IPS-15b (cell line): ENCODE data around the gene N4BP2L2.
A peak's percentile ranks its signal among the peaks of the same experiment; 100 is the strongest.
"Not testable (repeated sequence)": the region's sequence is repeated elsewhere in the genome, so short reads cannot be mapped to it uniquely, and the experiment has no call there.

Experiments
- H3K27me3 ChIP-seq: one replicate; pipeline ENCODE4 v1.6.1; 2013; ENCODE audit warnings: low read length; ENCODE audit not compliant: control insufficient read depth, insufficient read depth
- H3K36me3 ChIP-seq: one replicate; pipeline ENCODE4 v1.6.1; 2013; ENCODE audit warnings: low read length; ENCODE audit not compliant: control insufficient read depth, insufficient read depth
- H3K4me1 ChIP-seq: one replicate; pipeline ENCODE4 v1.6.1; 2013; ENCODE audit warnings: mild to moderate bottlenecking, low read length; ENCODE audit not compliant: control insufficient read depth, insufficient read depth
- H3K4me3 ChIP-seq: one replicate; pipeline ENCODE4 v1.5.1; 2013; ENCODE audit warnings: low read depth, low read length
- H3K9ac ChIP-seq: one replicate; pipeline ENCODE4 v1.6.1; 2013; ENCODE audit warnings: low read depth, mild to moderate bottlenecking, low read length
- H3K9me3 ChIP-seq: one replicate; pipeline ENCODE4 v1.6.1; 2013; ENCODE audit warnings: mild to moderate bottlenecking, low read length; ENCODE audit not compliant: control insufficient read depth, insufficient read depth

Gene N4BP2L2

DNA sequence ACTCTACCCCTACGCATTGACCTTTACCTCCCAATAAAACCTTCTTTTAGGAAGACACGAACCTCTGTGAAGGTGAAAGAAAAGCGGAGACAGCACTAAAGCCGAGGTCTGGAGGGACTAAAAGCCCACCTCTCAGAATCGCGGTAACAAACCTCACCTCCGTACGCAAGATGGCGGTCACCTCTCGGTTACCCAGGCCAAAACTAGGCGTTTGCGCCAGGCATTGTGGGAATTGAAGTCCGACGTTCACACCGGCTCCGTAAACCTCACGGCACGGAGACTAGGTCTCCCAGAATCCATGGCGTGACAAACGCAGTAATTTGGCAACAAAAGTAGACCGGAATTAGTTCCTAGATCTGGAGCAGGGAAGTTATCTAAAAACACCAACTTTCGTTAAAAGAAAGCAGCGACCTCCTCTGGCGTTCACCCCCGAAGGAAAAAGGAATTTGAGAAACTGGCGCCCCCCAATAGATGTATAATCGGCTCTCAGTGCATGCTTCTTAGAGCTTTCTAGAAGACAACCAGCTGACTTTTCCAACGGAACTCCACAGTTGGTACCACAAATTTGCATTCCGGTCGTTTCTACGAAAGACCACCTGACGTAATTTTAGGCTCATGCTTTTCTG, at the start of gene N4BP2L2:
TSS of gene N4BP2L2 (minus strand) at position 175 of the 626 bp plus-strand sequence. CDS start 1,768 bp downstream, outside the sequence.
- Histone ChIP-seq H3K27me3 (no peaks in the 10 kb centered on the region), H3K36me3 (peaks cover 5% of the 10 kb centered on the region), H3K4me3 (peak within 1 kb of the TSS; percentile 99), H3K9ac (peak within 1 kb of the TSS; percentile 95), H3K4me1 (peaks cover 3% of the 10 kb centered on the region), H3K9me3 (no peaks in the 10 kb centered on the region)

DNA sequence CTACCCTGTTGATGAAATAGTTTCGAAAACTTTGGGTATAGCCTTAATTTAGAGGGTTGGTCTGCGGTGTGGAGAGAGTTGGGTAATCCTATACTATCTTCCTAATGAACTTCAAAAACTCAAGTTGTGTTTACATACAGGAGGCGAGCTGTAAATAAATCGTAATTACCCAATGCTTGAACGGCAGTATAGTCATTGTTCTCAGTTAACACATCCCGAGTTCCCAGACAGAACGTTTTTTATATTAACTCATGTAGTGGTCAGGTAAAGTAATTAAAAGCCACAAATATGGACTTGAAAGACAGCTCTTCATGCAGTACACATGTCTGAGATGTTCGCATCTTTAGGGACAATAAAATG, 49.2 kb upstream of the N4BP2L2 start:
- Histone ChIP-seq H3K9me3 (no peaks in the 10 kb centered on the region), H3K27me3 (peaks cover 8% of the 10 kb centered on the region), H3K4me1 (peaks cover 7% of the 10 kb centered on the region), H3K9ac (peak overlapping the region; percentile 79), H3K36me3 (no peaks in the 10 kb centered on the region), H3K4me3 (peak overlapping the region; percentile 92)

DNA sequence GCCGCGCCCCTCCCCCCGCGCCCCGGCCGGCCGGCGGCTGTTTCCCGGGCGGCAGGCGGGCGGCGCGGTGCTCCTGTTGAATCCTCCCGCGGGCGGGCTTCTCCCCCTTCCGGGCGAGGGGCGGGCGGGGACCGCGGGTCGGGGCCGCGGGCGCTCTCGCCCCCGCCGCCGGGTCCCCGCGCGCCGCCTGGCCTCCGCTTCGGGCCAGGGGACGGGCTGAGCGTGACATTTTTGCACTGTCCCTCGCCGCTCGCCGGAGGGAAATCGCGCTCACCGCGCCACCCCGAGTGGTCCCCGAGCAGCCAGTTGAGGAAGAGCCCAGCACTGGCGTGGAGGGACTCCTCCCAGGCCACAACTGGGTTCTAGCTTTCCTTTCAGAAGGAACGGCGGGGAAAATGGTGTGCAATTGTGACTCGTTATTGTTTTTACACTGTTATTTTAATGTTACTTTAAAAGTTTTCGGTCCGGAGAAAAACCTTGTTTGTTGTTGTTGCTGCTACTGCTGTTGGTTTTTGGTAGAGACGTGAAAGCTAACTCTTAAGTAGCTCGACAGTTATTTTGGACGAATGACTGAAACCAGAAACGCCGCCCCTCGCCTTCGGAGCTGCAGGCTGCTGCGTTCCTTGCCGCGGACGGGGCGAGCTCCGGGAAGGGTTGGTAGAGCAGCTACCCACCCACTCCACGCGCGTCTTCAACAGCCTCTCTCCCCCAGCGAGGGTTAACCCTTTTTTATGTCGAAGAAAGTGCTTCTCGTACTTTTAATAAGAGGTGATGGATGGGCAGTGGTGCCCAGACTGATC, 48.6 kb upstream of the N4BP2L2 start:
- Histone ChIP-seq H3K4me3 (peak overlapping the region; percentile 92), H3K4me1 (peaks cover 7% of the 10 kb centered on the region), H3K9ac (peak overlapping the region; percentile 79), H3K36me3 (no peaks in the 10 kb centered on the region), H3K9me3 (no peaks in the 10 kb centered on the region), H3K27me3 (peaks cover 8% of the 10 kb centered on the region)

DNA sequence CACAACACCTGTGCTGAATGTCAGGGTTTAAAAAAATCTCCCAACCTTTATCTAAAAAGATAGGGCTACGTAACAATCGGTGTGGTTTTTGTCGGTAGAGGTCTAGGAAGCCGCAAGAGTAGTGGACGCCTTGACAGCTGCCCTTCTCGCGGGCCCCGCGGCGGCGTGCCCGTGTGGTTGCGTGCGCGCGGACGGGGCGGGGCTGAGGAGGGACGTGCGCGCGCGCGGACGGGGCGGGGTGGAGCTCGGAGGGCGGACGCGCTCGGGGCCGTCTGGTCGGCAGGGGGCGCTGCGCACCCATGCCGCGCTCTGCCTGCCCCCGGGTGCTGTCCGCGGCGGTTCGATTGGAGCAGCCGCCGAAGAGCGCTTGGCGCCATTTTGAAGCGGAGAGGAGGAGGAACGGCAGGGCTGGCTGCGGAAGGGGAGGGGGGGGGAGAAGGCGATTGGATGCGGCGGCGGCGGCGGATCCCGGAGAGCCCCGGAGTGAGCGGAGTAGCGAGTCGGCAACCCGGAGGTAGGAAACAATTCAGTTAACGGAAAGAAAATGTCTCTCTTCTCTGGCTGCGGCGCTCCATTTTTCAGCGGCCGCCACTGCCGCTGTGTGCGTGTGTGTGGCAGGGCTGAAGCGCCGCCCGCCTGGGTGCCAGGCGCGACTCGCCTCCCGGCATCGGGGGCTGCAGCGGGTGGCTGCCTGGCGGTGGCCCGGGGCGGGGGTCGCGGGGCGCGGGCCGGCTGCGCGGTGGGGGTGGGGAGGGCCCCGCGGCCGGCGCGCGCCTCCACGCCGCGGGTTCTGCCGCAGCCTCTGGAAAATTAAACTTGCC, 47.7 kb upstream of the N4BP2L2 start, which contains the start of gene PDS5B:
TSS of gene PDS5B (plus strand) at position 373 of the 821 bp plus-strand sequence. CDS start 62,321 bp downstream, outside the sequence.
- peak within 1 kb of the TSS; percentile 92 for H3K4me3 ChIP-seq
- no peaks in the 10 kb centered on the region for H3K9me3 ChIP-seq
- H3K9ac ChIP-seq: peak within 1 kb of the TSS; percentile 79
- H3K27me3 ChIP-seq: peaks cover 8% of the 10 kb centered on the region
- peaks cover 7% of the 10 kb centered on the region for H3K4me1 ChIP-seq
- H3K36me3 ChIP-seq: no peaks in the 10 kb centered on the region

DNA sequence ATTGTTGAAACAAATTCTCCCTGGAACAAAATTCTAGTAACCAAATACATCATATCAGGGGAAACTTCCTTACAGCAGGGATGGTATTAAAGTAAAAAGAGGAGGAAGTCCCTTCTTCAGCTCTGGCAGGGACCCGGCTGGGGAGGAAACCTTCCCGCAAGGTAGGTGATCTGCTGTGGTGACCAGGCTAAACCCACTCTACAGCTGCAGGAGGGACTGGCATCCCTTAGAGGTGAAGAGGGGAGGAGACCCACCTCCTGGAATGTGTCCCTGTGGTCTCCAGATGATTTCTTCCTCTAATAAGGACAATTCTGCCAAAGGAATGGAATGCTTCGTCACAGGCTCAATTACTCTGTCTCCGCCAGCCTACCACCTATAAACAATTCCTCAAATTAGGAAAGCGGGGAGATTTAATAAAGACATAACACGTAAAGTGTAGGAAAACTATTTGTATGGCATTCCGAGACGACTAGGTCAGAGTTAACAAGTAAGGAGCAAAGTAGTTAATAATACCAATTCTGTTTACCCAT, 47.0 kb upstream of the N4BP2L2 start:
- Histone ChIP-seq H3K36me3 (no peaks in the 10 kb centered on the region), H3K9ac (no peak overlapping the region), H3K27me3 (peaks cover 8% of the 10 kb centered on the region), H3K4me3 (peak overlapping the region; percentile 73), H3K4me1 (peaks cover 7% of the 10 kb centered on the region), H3K9me3 (no peaks in the 10 kb centered on the region)

DNA sequence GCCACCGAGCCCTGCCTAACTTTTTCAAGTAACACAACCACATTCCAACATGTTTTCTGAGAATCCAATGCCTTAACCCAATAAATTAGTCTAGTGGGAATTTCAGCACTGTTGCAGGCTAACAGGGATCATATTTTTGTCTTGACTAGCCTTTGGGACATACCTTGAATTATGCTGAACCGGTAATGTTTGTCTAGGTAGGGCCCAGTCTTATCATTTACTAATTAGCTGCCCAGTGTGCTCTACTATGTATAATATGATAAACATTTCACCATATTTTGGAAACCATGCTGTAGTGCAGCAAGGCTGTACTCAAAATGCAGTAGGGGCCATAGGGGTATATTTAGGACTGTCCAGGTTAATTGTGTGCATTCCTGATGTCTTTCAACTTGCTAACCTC, 44.4 kb upstream of the N4BP2L2 start:
- Histone ChIP-seq H3K27me3 (peaks cover 8% of the 10 kb centered on the region), H3K9me3 (no peaks in the 10 kb centered on the region), H3K9ac (no peak overlapping the region), H3K36me3 (no peaks in the 10 kb centered on the region), H3K4me1 (no peaks in the 10 kb centered on the region), H3K4me3 (no peak overlapping the region)

DNA sequence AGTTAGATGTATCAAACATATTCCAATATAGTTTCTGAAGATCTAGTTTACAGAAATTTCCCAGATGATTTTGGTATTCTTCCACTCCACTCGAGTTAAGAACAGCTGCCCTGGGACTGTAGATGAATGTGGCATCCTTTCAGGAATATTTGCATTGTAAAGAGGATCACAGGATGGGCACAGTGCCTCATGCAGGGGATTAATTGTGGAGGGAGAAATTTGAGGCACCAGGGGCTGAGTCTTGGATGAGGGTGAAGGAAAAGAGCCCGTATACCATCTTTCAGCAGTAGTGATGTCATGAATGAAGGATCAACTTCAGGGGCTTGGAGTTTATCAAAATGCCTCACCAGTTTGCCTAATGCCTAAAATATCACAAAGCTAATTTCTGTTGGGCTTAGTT, 43.7 kb upstream of the N4BP2L2 start:
- Histone ChIP-seq H3K9ac (no peak overlapping the region), H3K4me1 (no peaks in the 10 kb centered on the region), H3K36me3 (no peaks in the 10 kb centered on the region), H3K9me3 (no peaks in the 10 kb centered on the region), H3K4me3 (no peak overlapping the region), H3K27me3 (peaks cover 8% of the 10 kb centered on the region)

DNA sequence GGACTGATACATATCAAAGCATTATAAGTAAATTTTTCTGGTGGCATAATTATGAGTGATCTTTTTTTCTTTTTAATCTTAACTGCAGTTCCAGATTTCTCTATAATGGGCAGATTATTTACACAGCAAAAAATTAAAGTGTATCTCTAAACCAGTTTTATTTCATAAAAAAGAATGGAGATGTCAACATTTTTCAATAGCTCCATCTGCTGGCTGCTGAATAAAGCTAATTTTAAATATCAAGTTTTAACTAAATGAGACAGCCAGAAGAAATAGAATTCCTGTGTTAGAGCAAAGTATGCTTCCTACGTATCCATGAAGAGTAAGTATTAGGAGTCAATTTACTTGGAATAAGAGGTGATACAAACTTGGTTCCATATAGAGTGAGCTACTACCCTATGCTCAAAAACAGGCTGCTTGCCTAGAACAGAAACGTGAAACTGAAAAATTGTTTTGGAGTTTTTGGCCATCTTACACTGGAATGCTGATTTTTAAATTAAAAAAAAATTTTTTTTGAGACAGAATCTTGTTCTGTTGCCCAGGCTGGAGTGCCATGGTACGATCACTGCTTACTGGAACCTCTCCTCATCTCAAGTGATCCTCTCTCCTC, 42.7 kb upstream of the N4BP2L2 start:
- H3K36me3 ChIP-seq: no peaks in the 10 kb centered on the region
- H3K9me3 ChIP-seq: no peaks in the 10 kb centered on the region
- H3K4me1 ChIP-seq: no peaks in the 10 kb centered on the region
- H3K4me3 ChIP-seq: no peak overlapping the region
- H3K9ac ChIP-seq: no peak overlapping the region
- H3K27me3 ChIP-seq: peaks cover 8% of the 10 kb centered on the region

DNA sequence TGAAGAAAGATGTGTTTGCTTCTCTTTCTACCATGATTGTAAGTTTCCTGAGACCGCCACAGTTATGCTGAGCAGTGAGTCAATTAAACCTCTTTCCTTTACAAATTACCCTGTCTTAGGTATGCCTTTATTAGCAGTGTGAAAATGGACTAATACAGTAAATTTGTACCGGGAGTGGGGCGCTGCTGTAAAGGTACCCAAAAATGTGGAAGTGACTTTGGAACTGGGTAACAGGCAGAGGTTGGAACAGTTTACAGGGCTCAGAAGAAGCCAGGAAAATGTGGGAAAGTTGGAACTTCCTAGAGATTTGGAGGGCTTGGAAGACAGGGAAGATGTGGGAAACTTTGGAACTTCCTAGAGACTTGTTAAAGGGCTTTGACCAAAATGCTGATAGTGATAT, 38.4 kb upstream of the N4BP2L2 start:
- H3K9ac ChIP-seq: no peak overlapping the region
- H3K27me3 ChIP-seq: no peaks in the 10 kb centered on the region
- no peaks in the 10 kb centered on the region for H3K4me1 ChIP-seq
- H3K4me3 ChIP-seq: no peak overlapping the region
- H3K36me3 ChIP-seq: no peaks in the 10 kb centered on the region
- no peaks in the 10 kb centered on the region for H3K9me3 ChIP-seq

DNA sequence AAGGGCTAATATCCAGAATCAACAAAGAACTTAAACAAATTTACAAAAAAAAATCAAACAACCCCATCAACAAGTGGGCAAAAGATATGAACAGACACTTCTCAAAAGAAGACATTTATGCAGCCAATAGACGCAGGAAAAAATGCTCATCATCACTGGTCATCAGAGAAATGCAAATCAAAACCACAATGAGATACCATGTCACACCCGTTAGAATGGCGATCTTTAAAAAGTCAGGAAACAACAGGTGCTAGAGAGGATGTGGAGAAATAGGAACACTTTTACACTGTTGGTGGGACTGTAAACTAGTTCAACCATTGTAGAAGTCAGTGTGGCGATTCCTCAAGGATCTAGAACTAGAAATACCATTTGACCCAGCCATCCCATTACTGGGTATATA, 37.1 kb upstream of the N4BP2L2 start:
- not testable (repeated sequence) for H3K4me1 ChIP-seq, H3K4me3 ChIP-seq, H3K36me3 ChIP-seq, H3K9ac ChIP-seq, H3K9me3 ChIP-seq, H3K27me3 ChIP-seq

DNA sequence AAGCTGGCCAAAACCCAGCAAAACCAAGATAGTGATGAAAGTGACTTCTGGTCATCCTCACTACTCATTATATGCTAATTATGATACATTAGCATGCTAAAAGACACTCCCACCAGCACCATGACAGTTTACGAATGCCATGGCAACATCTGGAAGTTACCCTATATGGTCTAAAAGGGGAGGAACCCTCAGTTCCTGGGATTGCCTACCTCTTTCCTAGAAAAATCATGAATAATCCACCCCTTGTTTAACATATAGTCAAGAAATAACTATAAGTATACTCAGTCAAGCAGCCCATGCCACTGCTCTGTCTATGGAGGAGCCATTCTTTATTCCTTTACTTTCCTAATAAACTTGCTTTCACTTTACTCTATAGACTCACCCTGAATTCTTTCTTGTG, 22.2 kb upstream of the N4BP2L2 start:
- not testable (repeated sequence) for H3K4me1 ChIP-seq, H3K9me3 ChIP-seq, H3K27me3 ChIP-seq, H3K36me3 ChIP-seq, H3K9ac ChIP-seq, H3K4me3 ChIP-seq
